Measurements from ENCODE around the gene CRHBP. TPM values are rescaled to one million over a fixed set of nuclear protein-coding genes. Genes with fewer than 3 reads are reported as not detected.

Gene CRHBP
- total and polyA plus RNA-seq, 9 of the 15 experiments (the other 6 are each of a cell fraction or from before 2014, with no cell fraction given), result not detected

- TF ChIP-seq MITF (IDR thresholded peaks at IDR 0.05), result peak; percentile 54; the same call in 1 of the 2 replicates
- peak; percentile 19; the same call in 1 of the 2 replicates for TF ChIP-seq MAFK (IDR thresholded peaks at IDR 0.05; ENCODE audit: low read length)
- no peak for TF ChIP-seq ZNF764 (CRISPR knock-in tag; IDR thresholded peaks at IDR 0.05; ENCODE audit: low read depth)
- TF ChIP-seq COPS2 (conservative IDR thresholded peaks at IDR 0.05), result no peak
- TF ChIP-seq L3MBTL2 (IDR thresholded peaks at IDR 0.05), result no peak
- no peak for TF ChIP-seq CTCFL (IDR thresholded peaks at IDR 0.05; ENCODE audit: borderline replicate concordance, insufficient read depth, low read depth, low read length, poor library complexity, severe bottlenecking)
- peak; percentile 68 for TF ChIP-seq ZNF316 (IDR thresholded peaks at IDR 0.05)
- TF ChIP-seq KDM1A (IDR thresholded peaks at IDR 0.05), result peak; percentile 57 to 60; a peak in 3 of 4 replicates
- TF ChIP-seq JUN (IDR thresholded peaks at IDR 0.05; ENCODE audit: borderline replicate concordance, low read depth, low read length), result peak; percentile 55; the same call in 1 of the 2 replicates
- TF ChIP-seq JUN (CRISPR knock-in tag; IDR thresholded peaks at IDR 0.05; ENCODE audit: borderline replicate concordance), result no peak
- no peak for TF ChIP-seq BRD9 (IDR thresholded peaks at IDR 0.05; ENCODE audit: low read depth, partially characterized antibody)
- peak; percentile 62 for TF ChIP-seq NFE2 (IDR thresholded peaks at IDR 0.05; ENCODE audit: low read depth)
- TF ChIP-seq ZBTB8A (IDR thresholded peaks at IDR 0.05; ENCODE audit: partially characterized antibody), result peak; percentile 27
- no peak for TF ChIP-seq CREB5 (CRISPR knock-in tag; IDR thresholded peaks at IDR 0.05)
- TF ChIP-seq NFIX (CRISPR knock-in tag; IDR thresholded peaks at IDR 0.05; ENCODE audit: low read depth), result no peak
- no peak for TF ChIP-seq U2AF1 (optimal IDR thresholded peaks at IDR 0.05; ENCODE audit: low read depth, low read length)
- TF ChIP-seq POLR2AphosphoS2 (IDR thresholded peaks at IDR 0.05; ENCODE audit: low read length), result no peak
- no peak for TF ChIP-seq CXXC5 (CRISPR knock-in tag; IDR thresholded peaks at IDR 0.05)
- no peak for TF ChIP-seq ZNF146 (CRISPR knock-in tag; IDR thresholded peaks at IDR 0.05; ENCODE audit: unreplicated experiment)
- TF ChIP-seq ZNF655 (CRISPR knock-in tag; IDR thresholded peaks at IDR 0.05), result no peak
- TF ChIP-seq ZFP1 (CRISPR knock-in tag; IDR thresholded peaks at IDR 0.05), result no peak
- TF ChIP-seq HMBOX1 (IDR thresholded peaks at IDR 0.05), result peak; percentile 86
These were observed 6.3 kb downstream of the CRHBP start (continued) for GRCh38 chr5:76958991-76959767.

Measured in K562 (cell line).